ENCODE results near the gene REC8.

DNA sequence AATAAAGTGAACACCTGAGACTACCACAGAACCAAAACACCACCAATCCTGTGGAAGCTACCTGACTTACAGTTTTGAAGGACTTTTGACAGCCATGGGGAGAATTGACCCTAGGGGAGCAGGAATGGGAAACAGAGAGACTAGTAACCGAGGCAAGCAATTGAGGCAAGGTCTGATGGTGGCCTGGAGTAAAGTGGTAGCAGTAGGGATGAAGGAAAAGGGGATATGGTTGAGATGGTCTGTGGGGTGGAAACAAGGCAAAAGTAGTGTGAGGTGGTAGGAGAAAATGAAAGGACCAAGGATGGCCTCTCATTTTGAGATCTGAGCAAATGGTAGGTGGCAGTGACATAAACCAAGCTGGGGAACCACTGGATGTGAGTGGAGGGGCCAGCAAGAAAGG, 15.0 kb upstream of the REC8 start:
- no peak for TF ChIP-seq SP1 (IDR thresholded peaks at IDR 0.05; ENCODE audit: low read depth, low read length)
- no peak for TF ChIP-seq POLR2A (IDR thresholded peaks at IDR 0.05; ENCODE audit: low read depth, low read length)
